Measurements from ENCODE around the gene TENT4A. TPM values are rescaled to one million over a fixed set of nuclear protein-coding genes. Genes with fewer than 3 reads are reported as not detected.

Gene TENT4A
- total RNA-seq, 6 donors from 2014 or later: 19.7 to 44.0 (median 27.3) TPM

DNA sequence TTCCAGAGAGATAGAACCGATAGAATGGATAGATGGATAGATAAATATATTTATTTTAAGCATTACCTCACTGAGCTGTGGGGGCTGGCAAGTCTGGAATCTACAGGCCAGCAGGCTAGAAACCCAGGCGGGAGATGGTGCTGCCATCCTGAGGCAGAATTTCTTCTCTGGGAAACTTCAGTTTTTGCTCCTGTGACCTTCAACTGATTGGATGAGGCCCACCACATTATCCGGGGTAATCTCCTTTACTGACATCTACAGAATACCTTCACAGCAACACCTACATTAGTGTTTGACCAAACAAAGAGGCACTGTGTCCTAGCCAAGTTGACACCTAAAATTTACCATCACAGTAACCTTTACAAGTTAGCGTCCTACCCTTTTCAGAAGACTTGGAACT is 29.2 kb upstream of the TENT4A start:
- Histone ChIP-seq H3K4me1 (peaks cover 0 to 6% (median 3%) of the 10 kb centered on the region in 4 donors), H3K36me3 (no peaks in the 10 kb centered on the region), H3K27ac (no peak overlapping the region), H3K9me3 (no peaks in the 10 kb centered on the region), H3K27me3 (no peaks in the 10 kb centered on the region), H3K4me3 (no peak overlapping the region)
- no peak for DNase-seq
- ATAC-seq (ENCODE audit: low FRiP score in 2 of 2): no peak
- 77 to 89% methylated on average over 4 of the region's 4 CpGs for WGBS, 2 donors
- no peak for TF ChIP-seq POLR2AphosphoS5 (IDR thresholded peaks at IDR 0.05)
- no peak for TF ChIP-seq EP300 (IDR thresholded peaks at IDR 0.05)
- no peak for TF ChIP-seq CTCF (IDR thresholded peaks at IDR 0.05)
- TF ChIP-seq POLR2A (IDR thresholded peaks at IDR 0.05): no peak

- no peak for ATAC-seq (ENCODE audit: low FRiP score in 2 of 2)
- no peak for DNase-seq
- H3K4me3 ChIP-seq: peak overlapping the region in 1 of 4 donors; percentile 39
- peaks cover 0 to 6% (median 3%) of the 10 kb centered on the region in 4 donors for H3K4me1 ChIP-seq
- H3K27me3 ChIP-seq: no peaks in the 10 kb centered on the region
- no peak overlapping the region for H3K27ac ChIP-seq
- TF ChIP-seq POLR2AphosphoS5 (IDR thresholded peaks at IDR 0.05) (no peak), CTCF (IDR thresholded peaks at IDR 0.05) (no peak), POLR2A (IDR thresholded peaks at IDR 0.05) (no peak), EP300 (IDR thresholded peaks at IDR 0.05) (no peak)
- 42 to 61% methylated on average over 5 to 6 of the region's 6 CpGs for WGBS, 2 donors
- H3K36me3 ChIP-seq: no peaks in the 10 kb centered on the region
- H3K9me3 ChIP-seq: no peaks in the 10 kb centered on the region
These were observed 26.7 kb upstream of the TENT4A start for GRCh38 chr5:6686501-6686900.

DNA sequence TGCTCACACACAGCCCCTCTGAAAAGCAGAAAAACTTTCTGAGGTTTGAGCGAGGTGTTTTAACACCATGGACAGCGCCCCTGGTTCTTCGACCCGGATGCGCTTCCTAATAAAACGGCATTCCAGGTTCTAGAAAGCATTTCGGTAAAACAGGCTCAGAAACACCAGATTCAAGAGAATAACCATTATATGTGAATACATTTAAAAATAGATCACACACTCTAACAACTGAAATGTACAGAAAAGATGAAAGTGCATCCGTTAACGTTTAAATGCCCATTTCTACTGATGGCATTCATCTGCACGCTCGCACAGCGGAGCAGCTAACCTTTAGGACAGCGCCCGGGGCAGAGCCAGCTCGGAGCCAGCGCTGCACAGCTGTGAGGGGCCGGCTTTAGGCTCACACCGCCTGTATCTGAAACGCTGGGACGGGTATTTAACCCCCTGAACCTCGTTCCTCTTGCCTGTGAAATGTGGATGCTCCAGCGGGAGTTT is 26.3 kb upstream of the TENT4A start:
- peaks cover 0 to 6% (median 3%) of the 10 kb centered on the region in 4 donors for H3K4me1 ChIP-seq
- H3K4me3 ChIP-seq: peak overlapping the region in 2 of 4 donors; percentile 9 to 39
- DNase-seq (peak in 1 of 2 donors; percentile 68), ATAC-seq (ENCODE audit: low FRiP score in 2 of 2) (peak in 1 of 2 donors; percentile 61)
- TF ChIP-seq EP300 (IDR thresholded peaks at IDR 0.05): no peak
- TF ChIP-seq POLR2AphosphoS5 (IDR thresholded peaks at IDR 0.05): no peak
- no peak for TF ChIP-seq POLR2A (IDR thresholded peaks at IDR 0.05)
- no peak for TF ChIP-seq CTCF (IDR thresholded peaks at IDR 0.05)
- 3 to 4% methylated on average over 21 to 22 of the region's 22 CpGs for WGBS, 2 donors
- H3K27me3 ChIP-seq: no peaks in the 10 kb centered on the region
- no peaks in the 10 kb centered on the region for H3K36me3 ChIP-seq
- H3K9me3 ChIP-seq: no peaks in the 10 kb centered on the region
- no peak overlapping the region for H3K27ac ChIP-seq

- WGBS, 2 donors: 79 to 80% methylated on average over 9 of the region's 9 CpGs
- no peak overlapping the region for H3K4me3 ChIP-seq
- ATAC-seq (ENCODE audit: low FRiP score in 2 of 2) (no peak), DNase-seq (no peak)
- H3K36me3 ChIP-seq: no peaks in the 10 kb centered on the region
- no peaks in the 10 kb centered on the region for H3K9me3 ChIP-seq
- H3K4me1 ChIP-seq: peaks cover 0 to 6% (median 3%) of the 10 kb centered on the region in 4 donors
- no peaks in the 10 kb centered on the region for H3K27me3 ChIP-seq
- no peak overlapping the region for H3K27ac ChIP-seq
- TF ChIP-seq CTCF (IDR thresholded peaks at IDR 0.05): no peak
- TF ChIP-seq POLR2A (IDR thresholded peaks at IDR 0.05): no peak
- TF ChIP-seq POLR2AphosphoS5 (IDR thresholded peaks at IDR 0.05): no peak
- TF ChIP-seq EP300 (IDR thresholded peaks at IDR 0.05): no peak
These were observed 25.7 kb upstream of the TENT4A start for GRCh38 chr5:6687505-6687904.

DNA sequence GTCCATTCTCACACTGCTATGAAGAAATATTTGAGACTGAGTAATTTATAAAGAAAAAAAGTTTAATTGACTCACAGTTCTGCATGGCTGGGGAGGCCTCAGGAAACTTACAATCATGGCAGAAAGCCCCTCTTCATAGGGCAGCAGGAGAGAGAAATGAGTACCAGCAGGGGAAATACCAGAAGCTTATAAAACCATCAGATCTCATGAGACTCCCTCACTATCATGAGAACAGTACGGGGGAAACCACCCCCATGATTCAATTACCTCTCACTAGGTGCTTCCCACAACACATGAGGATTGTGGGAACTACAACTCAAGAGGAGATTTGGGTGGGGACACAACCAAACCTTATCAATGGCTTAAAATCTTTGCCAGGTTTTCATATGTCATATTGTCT is 20.3 kb upstream of the TENT4A start:
- DNase-seq: no peak
- 61 to 65% methylated on average over 1 of the region's 1 CpG for WGBS, 2 donors
- TF ChIP-seq POLR2AphosphoS5 (IDR thresholded peaks at IDR 0.05) (no peak), CTCF (IDR thresholded peaks at IDR 0.05) (no peak), POLR2A (IDR thresholded peaks at IDR 0.05) (no peak), EP300 (IDR thresholded peaks at IDR 0.05) (no peak)
- Histone ChIP-seq H3K4me1 (no peaks in the 10 kb centered on the region), H3K27me3 (no peaks in the 10 kb centered on the region), H3K27ac (no peak overlapping the region), H3K36me3 (no peaks in the 10 kb centered on the region), H3K4me3 (no peak overlapping the region), H3K9me3 (no peaks in the 10 kb centered on the region)
- no peak for ATAC-seq (ENCODE audit: low FRiP score in 2 of 2)

All from upper lobe of left lung (tissue), 6 donors.